Stimulated activated CD8-positive, alpha-beta memory T cell treated with anti-CD3 and anti-CD28 coated beads, Interleukin-15, amount 100 ng/mL, for 24 hours (primary cell): ENCODE measurements around the gene TMEM250.

Experiments used
- DNase-seq: peaks from one replicate; pipeline ENCODE4 v3.0.0-alpha.2; 2020; ENCODE audit warnings: low read depth

TMEM250 gene

GRCh38 chr9:136147890-136148714 lies 29.4 kb upstream of the TMEM250 start:
- no peak for DNase-seq

- DNase-seq = no peak
These were observed 28.6 kb upstream of the TMEM250 start for GRCh38 chr9:136147038-136147889.

GRCh38 chr9:136146126-136147037 lies 27.7 kb upstream of the TMEM250 start:
- no peak for DNase-seq

DNA sequence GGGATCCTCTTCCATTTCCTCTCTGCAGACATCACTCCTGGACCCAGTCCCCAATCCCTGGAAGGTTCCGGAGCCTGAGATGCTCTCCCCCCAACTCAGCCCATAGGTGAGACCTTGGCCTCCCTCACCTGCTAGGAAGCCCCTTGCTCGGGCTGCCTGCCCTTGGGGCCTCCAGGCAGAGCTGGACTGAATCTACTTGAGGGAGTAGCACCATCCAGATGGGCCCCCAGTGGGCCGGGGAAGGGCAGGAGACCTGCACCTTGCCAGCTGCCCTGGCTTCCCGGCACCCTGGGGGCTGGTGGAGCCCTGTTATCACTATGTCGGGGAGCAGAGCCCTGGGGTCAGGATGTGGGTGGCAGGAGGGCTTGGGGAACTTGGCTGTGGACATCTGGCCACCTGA lies 26.9 kb upstream of the TMEM250 start:
- no peak for DNase-seq

GRCh38 chr9:136144450-136144849 lies 25.8 kb upstream of the TMEM250 start:
- no peak for DNase-seq

DNA sequence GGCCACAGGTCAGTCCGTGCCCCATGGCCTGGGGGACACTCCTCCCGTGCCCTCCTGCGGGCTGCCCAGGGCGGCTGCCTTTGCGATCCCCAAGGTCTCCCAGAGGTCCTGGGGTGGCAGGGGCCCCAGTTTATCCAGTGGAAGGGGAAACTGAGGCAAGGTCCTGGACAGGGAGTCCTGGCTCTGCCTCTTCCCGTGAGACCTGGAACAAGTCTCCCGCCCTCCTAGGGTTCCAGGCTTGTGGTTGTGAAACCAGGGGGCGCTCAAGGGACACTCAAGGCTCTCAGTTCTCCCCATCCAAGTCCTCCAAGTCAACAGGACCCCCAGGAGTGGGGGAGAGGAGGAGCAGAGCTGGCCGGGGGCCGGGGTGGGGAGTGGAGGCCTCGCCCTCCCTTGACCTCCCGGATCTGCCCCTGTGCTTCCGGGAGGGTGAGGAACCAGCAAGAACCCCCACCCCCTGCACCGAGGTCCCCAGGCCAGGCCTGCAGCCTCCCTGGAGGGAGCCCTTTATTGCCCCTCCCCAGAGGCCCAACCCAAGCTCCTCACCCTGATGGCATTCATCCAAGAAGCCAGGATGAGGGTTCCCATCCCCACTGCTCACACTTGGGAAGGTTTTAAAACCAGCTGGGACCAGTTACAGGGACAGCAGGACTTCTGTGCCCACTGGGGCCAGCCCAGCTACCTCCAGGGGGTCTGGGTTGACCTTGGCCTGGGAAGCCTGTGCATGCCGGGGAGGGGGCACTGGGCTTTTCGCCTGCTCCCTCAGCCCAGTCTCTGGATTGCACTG lies 24.7 kb upstream of the TMEM250 start:
- no peak for DNase-seq

GRCh38 chr9:136142859-136143214 lies 24.2 kb upstream of the TMEM250 start:
- no peak for DNase-seq

- DNase-seq = no peak
These were observed 23.7 kb upstream of the TMEM250 start for GRCh38 chr9:136142414-136142796.

- DNase-seq = no peak
These were observed 23.2 kb upstream of the TMEM250 start for GRCh38 chr9:136141682-136142413.

DNA sequence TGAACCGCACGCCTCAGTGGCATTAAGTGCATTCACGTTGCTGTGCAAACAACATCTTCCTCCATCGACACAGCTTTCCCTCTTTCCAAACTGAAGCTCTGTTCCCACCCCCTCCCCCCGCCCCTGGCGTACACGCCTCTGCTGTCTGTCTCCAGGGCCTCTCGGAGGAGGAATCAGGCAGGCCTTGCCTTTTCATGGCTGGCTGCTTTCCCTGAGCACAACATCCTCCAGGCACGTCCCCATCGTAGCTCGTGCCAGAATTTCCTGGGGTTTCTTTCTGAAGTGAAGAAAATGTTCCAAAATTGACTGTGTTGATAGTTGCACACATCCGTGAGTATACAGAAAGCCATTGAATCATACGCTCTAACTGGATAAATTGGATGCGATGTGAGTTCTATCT lies 22.3 kb upstream of the TMEM250 start:
- DNase-seq = no peak

DNA sequence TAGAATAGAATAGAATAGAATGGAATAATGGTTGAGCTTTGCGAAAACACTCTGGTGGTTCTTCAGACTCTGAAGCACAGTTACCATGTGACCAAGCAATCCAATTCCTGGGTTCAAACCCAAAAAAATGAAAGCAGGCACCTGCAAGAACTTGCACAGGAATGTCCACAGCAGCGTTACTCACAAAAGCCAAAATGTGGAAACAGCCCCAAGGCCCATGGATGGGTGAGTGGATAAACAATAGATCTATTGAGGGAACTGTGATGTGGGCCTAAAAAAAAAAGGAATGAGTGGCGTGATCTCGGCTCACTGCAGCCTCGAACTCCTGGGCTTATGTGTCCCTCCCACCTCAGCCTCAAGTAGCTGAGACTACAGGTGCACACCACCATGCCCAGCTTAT lies 21.4 kb upstream of the TMEM250 start:
- no peak for DNase-seq

DNA sequence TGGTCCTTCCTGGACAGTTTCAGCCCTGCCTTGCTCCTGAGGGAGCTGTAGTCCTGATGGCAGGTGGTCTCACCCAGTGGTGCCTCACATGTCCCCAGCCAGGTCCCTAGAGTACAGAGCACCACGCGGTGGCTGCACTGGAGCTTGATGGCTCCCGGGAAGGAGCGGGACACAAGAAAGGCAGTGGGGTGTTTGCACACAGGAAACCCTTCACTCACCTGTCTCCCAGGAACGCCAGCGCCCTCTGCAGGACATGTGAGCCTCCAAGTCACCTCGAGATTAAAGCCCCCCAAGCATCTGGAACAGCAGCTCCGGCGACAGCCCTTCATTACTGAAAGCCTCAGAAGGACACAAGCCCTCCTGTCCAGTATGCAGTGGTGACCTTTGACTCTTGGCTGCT lies 19.9 kb upstream of the TMEM250 start:
- DNase-seq = no peak

GRCh38 chr9:136137321-136138265 lies 18.9 kb upstream of the TMEM250 start:
- DNase-seq = no peak

GRCh38 chr9:136136127-136136925 lies 17.7 kb upstream of the TMEM250 start:
- DNase-seq = no peak

GRCh38 chr9:136135326-136136126 lies 16.9 kb upstream of the TMEM250 start:
- DNase-seq = no peak

DNA sequence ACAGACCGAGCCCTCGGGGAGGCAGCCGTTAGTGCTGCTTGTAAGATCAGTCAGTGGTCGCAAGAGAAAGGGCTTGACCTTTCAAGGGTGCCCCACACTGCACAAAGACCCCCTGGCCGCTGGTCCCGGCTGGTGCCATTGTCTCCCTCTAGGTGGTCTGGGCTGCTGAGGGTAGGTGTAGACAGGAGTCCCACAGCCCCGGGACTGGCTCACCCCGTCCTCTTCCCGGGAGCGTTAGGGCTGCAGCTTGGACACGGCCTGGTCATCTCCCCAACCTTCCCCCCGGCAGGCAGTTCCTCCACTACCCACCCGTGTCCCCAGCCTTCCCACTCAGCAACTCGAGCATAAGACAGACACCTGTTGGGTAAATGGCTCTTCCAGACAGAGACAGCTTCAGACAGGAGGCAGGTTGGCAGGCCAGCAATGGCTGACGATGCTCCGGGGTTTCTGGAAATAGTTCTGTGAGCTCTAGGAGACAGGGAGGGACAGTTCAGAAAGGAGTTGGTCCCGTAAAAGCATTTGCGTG lies 15.3 kb upstream of the TMEM250 start:
- no peak for DNase-seq

GRCh38 chr9:136133191-136133958 lies 14.7 kb upstream of the TMEM250 start:
- no peak for DNase-seq
